Natural killer cell (primary cell): ENCODE measurements around the gene GFOD1. TPM values are rescaled to one million over a fixed set of nuclear protein-coding genes. Genes with fewer than 3 reads are reported as not detected.
A peak's percentile ranks its signal among the peaks of the same experiment; 100 is the strongest.

Experiments used
- ATAC-seq, 3 donors: fragments of 150-1000 bp in 2 of 3; fragments of 200-7000 bp in 1 of 3; cut with Tn5 transposase; 1 replicate in 1 of 3; 2 replicates in 2 of 3; pipeline ENCODE4 v1.10.0; 2021; ENCODE audit warnings: mild to moderate bottlenecking in 2 of 3, moderate library complexity in 2 of 3
- DNase-seq, 2 donors: peaks; one replicate each; pipeline versions ENCODE4 v3.0.0 to v3.0.0-alpha.2; 2013 to 2021; ENCODE audit warnings: mixed read lengths in 1 of 2
- H3K27ac ChIP-seq: one replicate; pipeline ENCODE4 v1.5.1; 2013; ENCODE audit warnings: mild to moderate bottlenecking, low read length
- H3K27me3 ChIP-seq: one replicate; pipeline ENCODE4 v1.6.1; 2013; ENCODE audit warnings: low read length; ENCODE audit not compliant: control insufficient read depth, insufficient read depth
- H3K36me3 ChIP-seq: one replicate; pipeline ENCODE4 v1.6.1; 2013; ENCODE audit warnings: low read length; ENCODE audit not compliant: control insufficient read depth, insufficient read depth
- H3K4me1 ChIP-seq: one replicate; pipeline ENCODE4 v1.6.1; 2013; ENCODE audit warnings: low read length; ENCODE audit not compliant: control insufficient read depth, insufficient read depth
- H3K4me3 ChIP-seq: one replicate; pipeline ENCODE4 v1.5.1; 2013; ENCODE audit warnings: low read length
- H3K9me3 ChIP-seq: one replicate; pipeline ENCODE4 v1.6.1; 2013; ENCODE audit warnings: low read length; ENCODE audit not compliant: control insufficient read depth, insufficient read depth
- H3K27ac Mint-ChIP-seq, 2 donors: one replicate each; pipeline ENCODE4 v1.8.0; 2022; ENCODE audit warnings: mild to moderate bottlenecking in 2 of 2, mixed read lengths in 2 of 2, moderate library complexity in 1 of 2
- H3K27me3 Mint-ChIP-seq, 2 donors: one replicate each; pipeline ENCODE4 v1.8.0; 2022; ENCODE audit warnings: low read depth in 2 of 2, mixed read lengths in 2 of 2
- H3K36me3 Mint-ChIP-seq: one replicate; pipeline ENCODE4 v1.8.0; 2022; ENCODE audit warnings: mixed read lengths
- H3K4me1 Mint-ChIP-seq, 2 donors: one replicate each; pipeline ENCODE4 v1.8.0; 2022; ENCODE audit warnings: mixed read lengths in 2 of 2
- H3K4me3 Mint-ChIP-seq: one replicate; pipeline ENCODE4 v1.8.0; 2022; ENCODE audit warnings: mild to moderate bottlenecking, moderate library complexity, mixed read lengths
- H3K9me3 Mint-ChIP-seq, 2 donors: one replicate each; pipeline ENCODE4 v1.8.0; 2022; ENCODE audit warnings: mixed read lengths in 2 of 2
- WGBS: methylation state at CpG from one replicate; pipeline ENCODE4 v1.1.7; 2013; ENCODE audit warnings: missing lambda C conversion rate; ENCODE audit not compliant: insufficient coverage; 5-methylcytosine and 5-hydroxymethylcytosine counted together
- intact Hi-C: fragments of 100-400 bp; cut with micrococcal nuclease; formaldehyde crosslinking; loops from one replicate; pipeline ENCODE4 v1.14.2; 2022
- total RNA-seq, 4 donors: library from RNA; stranded (reverse); fragments of 120-200 nt in 1 of 4; gene quantifications; one replicate each; pipeline versions ENCODE4 v1.2.3 to v1.2.4, GENCODE V29; 2013 to 2022
- TF ChIP-seq, protein P1 (sequence below): fragments of 200-600 bp; IDR thresholded peaks from one replicate; pipeline ENCODE4 v1.8.0; 2022; ENCODE audit warnings: antibody characterized with exemption

Gene GFOD1
- total RNA-seq, 3 donors from 2014 or later (not counting 1 experiment from before 2014, with no cell fraction given) = 59.7 to 74.5 (median 71.2) TPM

DNA sequence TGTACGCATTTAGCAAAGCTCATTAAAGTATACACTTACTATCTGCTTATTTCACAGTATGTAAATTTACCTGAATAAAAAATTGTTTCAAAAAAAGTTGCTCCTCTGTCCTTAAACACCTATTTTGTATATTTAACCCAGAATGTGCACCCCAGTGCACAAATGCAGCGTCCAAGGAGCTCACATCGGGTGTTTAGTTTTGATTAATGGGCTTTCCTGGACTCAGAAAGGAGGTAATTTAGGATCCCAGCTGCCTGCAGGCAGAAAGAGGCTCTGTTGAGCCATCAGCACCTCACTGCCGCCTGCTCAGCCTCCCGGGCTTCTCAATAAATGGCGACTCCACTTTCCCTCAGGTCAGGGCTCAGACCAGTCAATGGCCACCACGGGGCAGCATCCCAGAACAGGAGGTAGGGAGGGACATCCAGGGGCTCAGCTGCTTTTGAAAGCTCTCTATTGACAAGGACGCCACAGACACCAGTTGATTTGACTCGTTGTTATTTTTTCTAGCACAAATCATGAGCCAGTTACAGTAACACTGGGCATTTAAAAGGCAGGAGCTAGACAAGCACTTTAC lies 88.9 kb downstream of the GFOD1 start:
- no peak overlapping the region for H3K4me3 Mint-ChIP-seq
- H3K4me1 ChIP-seq = peaks cover 29% of the 10 kb centered on the region
- TF ChIP-seq, protein P1, sequence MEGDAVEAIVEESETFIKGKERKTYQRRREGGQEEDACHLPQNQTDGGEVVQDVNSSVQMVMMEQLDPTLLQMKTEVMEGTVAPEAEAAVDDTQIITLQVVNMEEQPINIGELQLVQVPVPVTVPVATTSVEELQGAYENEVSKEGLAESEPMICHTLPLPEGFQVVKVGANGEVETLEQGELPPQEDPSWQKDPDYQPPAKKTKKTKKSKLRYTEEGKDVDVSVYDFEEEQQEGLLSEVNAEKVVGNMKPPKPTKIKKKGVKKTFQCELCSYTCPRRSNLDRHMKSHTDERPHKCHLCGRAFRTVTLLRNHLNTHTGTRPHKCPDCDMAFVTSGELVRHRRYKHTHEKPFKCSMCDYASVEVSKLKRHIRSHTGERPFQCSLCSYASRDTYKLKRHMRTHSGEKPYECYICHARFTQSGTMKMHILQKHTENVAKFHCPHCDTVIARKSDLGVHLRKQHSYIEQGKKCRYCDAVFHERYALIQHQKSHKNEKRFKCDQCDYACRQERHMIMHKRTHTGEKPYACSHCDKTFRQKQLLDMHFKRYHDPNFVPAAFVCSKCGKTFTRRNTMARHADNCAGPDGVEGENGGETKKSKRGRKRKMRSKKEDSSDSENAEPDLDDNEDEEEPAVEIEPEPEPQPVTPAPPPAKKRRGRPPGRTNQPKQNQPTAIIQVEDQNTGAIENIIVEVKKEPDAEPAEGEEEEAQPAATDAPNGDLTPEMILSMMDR = no peak
- H3K4me3 ChIP-seq = no peak overlapping the region
- no peaks in the 10 kb centered on the region for H3K9me3 ChIP-seq
- H3K27ac Mint-ChIP-seq = peak overlapping the region; percentile 78 to 86
- H3K4me1 Mint-ChIP-seq = peaks cover 65 to 72% of the 10 kb centered on the region in 2 donors
- H3K36me3 Mint-ChIP-seq = no peaks in the 10 kb centered on the region
- 89% methylated on average over 8 of the region's 9 CpGs for WGBS
- intact Hi-C loops = no loop called here
- H3K9me3 Mint-ChIP-seq = no peaks in the 10 kb centered on the region
- no peaks in the 10 kb centered on the region for H3K27me3 ChIP-seq
- ATAC-seq (no peak), DNase-seq (no peak)
- H3K27ac ChIP-seq = no peak overlapping the region
- no peaks in the 10 kb centered on the region for H3K36me3 ChIP-seq
- H3K27me3 Mint-ChIP-seq = no peaks in the 10 kb centered on the region

DNA sequence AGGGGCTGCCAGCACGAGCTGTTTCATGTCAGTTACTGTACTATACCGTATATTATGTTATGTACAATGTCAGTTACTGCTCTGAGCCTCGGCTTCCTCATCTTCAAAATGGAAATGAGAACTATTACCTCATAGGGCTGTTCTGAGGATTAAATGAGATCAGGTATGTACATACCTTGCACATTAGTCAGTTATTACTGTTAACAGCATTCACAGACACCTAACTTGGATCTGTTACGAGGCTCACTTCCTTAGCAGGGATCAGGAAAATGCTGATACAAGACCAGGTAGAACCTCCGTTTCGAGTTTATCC lies 89.4 kb downstream of the GFOD1 start:
- no peak for DNase-seq
- Histone ChIP-seq H3K27me3 (no peaks in the 10 kb centered on the region), H3K4me3 (no peak overlapping the region), H3K27ac (no peak overlapping the region), H3K9me3 (no peaks in the 10 kb centered on the region), H3K36me3 (no peaks in the 10 kb centered on the region), H3K4me1 (peaks cover 29% of the 10 kb centered on the region)
- Mint-ChIP-seq H3K9me3 (no peaks in the 10 kb centered on the region), H3K27me3 (no peaks in the 10 kb centered on the region), H3K4me1 (peaks cover 63 to 70% of the 10 kb centered on the region in 2 donors), H3K4me3 (peak overlapping the region; percentile 13), H3K36me3 (no peaks in the 10 kb centered on the region), H3K27ac (peak overlapping the region; percentile 78 to 86)
- WGBS = 87% methylated on average over 5 of the region's 6 CpGs
- intact Hi-C loops = no loop called here
- ATAC-seq = no peak
- TF ChIP-seq, protein P1 = no peak

DNA sequence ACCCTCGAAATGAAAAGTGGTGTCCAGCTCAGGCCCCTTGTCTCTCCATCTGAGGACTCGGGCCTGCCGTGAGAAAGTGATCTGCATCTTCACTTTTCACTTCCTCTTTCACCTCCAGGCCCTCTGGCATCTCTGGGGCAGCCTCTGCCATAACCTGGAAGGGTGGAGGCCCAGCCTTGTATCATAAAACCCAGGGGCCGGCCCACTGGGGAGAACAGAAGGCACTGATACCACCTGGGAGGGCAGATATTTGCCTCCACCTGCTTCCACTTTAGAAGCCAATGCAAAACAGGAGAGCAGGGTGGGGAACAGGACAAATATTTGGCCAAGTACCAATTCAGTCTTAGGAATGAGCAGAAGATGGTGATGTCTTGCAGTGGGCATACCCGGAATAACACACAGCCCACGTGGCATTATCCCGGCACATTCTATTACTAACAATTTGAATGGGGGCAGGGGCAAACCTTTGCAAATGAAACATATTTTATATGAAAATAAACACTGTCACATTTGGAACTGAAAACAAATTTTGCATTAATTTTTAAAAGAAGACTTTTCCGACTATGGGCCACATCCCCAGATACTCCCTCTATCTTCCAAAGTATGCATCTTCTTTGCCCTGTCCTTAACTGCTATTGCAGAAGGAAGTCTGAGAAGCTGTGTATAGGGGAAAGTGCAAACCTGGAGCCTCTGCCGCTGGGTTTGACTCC lies 89.9 kb downstream of the GFOD1 start:
- no peak for DNase-seq
- peaks cover 63 to 70% of the 10 kb centered on the region in 2 donors for H3K4me1 Mint-ChIP-seq

More for the DNA sequence above, 89.9 kb downstream of the GFOD1 start:
- Mint-ChIP-seq H3K27me3 (no peaks in the 10 kb centered on the region), H3K27ac (peak overlapping the region; percentile 78 to 86), H3K4me3 (peak overlapping the region; percentile 13), H3K9me3 (no peaks in the 10 kb centered on the region), H3K36me3 (no peaks in the 10 kb centered on the region)
- H3K27ac ChIP-seq = peak overlapping the region; percentile 76
- H3K36me3 ChIP-seq = no peaks in the 10 kb centered on the region
- H3K27me3 ChIP-seq = no peaks in the 10 kb centered on the region
- peak; percentile 36 to 59 (median 40) for ATAC-seq
- H3K4me1 ChIP-seq = peaks cover 29% of the 10 kb centered on the region
- TF ChIP-seq, protein P1 = no peak
- intact Hi-C loops = no loop called here
- 54% methylated on average over 9 of the region's 9 CpGs for WGBS
- H3K9me3 ChIP-seq = no peaks in the 10 kb centered on the region
- no peak overlapping the region for H3K4me3 ChIP-seq
